NB4 (cell line): ENCODE data around the gene RELT.
"Not testable (repeated sequence)": the region's sequence is repeated elsewhere in the genome, so short reads cannot be mapped to it uniquely, and the experiment has no call there.

Experiments
- CTCF ChIP-seq: IDR thresholded peaks from one replicate; pipeline ENCODE4 v1.5.1; 2012; ENCODE audit warnings: low read depth, low read length
- POLR2A ChIP-seq: IDR thresholded peaks from 2 replicates; pipeline ENCODE4 v1.6.1; 2011; ENCODE audit warnings: mild to moderate bottlenecking; ENCODE audit not compliant: insufficient read length; ENCODE audit errors: extremely low read depth

GRCh38 chr11:73436859-73437258, 60.7 kb downstream of the RELT start:
- TF ChIP-seq POLR2A, CTCF: not testable (repeated sequence)
